ENCODE measurements around the gene PPFIA1.
"Not testable (repeated sequence)": the region's sequence is repeated elsewhere in the genome, so short reads cannot be mapped to it uniquely, and the experiment has no call there.

The PPFIA1 gene

DNA sequence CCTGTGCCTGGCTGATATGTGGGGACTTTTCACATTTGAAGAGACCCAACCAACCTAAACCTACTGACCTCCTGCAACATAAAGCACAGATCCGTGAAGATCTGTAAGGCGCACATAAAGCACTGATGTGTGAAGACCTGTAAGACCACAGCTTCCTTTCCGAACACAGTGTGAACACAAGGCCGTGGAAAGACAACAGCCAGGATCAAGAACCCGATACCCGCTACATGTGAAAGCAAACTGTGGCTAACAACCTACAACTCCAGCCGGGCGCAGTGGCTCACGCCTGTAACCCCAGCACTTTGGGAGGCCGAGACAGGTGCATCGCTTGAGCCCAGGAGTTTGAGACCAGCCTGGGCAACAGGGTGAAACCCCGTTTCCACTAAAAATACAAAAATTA lies 17.6 kb upstream of the PPFIA1 start:
- DNase-seq: no peak

DNA sequence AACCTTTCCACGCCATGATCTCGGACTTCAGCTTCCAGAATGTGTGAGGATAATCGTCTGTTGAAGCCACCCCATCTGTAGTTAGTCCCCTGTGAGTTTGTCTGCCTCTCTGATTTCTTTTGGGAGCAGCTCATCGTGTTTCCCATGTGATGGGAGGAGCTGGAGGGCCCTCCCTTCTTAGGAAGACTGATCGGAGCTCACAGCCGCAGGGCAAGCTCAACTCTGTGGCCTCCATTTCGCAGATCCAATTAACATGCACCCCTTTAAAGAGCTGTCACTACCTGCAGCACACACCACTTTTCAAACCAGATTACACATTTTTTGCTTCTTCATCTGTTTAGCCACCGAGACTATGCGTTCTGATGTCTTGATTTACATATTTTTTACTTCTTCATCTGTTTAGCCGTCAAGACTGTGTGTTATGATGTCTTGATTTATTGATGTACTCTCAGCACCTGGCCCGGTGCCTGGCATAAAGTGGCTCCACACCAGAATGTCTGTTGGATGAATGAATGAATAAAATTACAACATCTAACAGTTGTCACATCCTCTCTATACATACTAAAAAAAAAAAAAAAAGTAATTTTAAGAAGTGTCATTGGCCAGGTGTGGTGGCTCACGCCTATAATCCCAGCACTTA lies 14.9 kb upstream of the PPFIA1 start:
- DNase-seq: no peak

DNA sequence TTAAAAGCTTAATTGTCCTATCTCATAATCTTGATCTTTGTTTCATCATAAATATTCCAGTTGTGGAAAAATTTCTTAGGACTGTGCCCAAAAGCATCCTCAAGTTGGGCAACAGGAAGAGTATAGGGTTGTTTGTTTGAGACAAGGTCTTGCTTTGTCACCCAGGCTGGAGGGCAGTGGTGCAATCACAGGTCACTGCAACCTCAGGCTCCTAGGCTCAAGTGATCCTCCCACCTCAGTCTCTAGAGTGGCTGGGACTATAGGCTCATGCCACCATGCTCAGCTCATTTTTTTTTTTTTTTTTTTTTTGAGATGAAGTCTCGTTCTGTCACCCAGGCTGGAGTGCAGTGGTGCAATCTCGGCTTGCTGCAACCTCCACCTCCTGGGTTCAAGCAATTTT lies 11.4 kb upstream of the PPFIA1 start:
- DNase-seq: not testable (repeated sequence)

DNA sequence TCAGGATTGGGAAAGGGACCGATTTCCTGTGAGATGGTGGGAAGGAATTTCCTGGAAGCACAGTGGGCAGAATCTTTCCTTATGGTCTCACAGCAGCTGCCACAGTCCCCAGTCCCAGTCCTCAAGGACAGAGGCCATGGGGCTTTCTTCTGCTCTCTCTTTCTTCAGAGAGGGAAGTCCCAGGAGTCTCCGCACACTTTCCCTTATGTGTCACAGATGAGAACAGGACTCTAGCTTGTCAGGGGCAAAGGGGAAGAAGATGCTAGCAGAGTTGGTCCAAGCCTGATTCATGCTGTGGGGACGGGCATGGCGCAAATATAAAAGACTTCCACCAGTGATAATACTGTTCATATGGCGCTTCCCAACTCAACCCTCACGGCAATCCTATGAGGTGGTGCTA lies 7.5 kb upstream of the PPFIA1 start:
- DNase-seq: no peak

DNA sequence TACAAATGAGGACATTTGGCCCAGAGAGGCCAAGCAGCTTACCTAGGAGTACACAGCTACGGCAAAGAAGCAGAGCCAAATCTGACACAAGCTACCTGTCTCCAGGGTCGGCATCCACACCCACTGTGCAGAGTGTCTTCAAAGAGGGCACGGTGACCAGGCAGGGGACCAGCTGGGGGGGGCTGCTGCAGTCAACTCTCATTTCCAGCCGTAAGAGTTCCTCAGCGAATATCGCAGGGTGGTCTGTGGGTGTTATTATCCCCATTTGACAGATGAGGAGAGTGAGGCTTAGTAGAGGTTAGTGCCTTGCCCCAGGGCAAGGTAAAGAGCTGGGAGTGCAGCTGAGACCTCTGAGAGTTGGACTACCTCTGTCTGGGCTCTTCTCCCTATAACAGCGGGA lies 7.1 kb upstream of the PPFIA1 start:
- DNase-seq: no peak

DNA sequence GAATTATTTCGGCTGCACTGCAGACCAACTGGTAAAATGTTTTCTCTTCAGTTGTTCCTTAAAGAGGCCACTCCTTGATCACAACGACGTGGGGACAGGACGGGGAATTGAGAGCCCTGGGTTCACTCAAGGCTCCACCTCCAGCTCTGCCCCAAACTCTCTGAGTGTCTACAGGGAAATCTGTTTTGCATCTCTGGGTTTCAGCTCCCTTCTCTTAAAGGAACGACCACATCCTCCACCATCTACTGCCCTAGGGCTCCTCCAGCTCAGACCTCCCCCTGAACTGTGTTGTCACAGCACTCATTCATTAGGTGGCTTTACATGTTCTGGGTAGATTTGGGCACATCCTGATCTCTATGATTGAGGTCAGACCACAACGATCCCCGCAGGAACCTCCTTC lies 5.1 kb upstream of the PPFIA1 start:
- no peak for DNase-seq

DNA sequence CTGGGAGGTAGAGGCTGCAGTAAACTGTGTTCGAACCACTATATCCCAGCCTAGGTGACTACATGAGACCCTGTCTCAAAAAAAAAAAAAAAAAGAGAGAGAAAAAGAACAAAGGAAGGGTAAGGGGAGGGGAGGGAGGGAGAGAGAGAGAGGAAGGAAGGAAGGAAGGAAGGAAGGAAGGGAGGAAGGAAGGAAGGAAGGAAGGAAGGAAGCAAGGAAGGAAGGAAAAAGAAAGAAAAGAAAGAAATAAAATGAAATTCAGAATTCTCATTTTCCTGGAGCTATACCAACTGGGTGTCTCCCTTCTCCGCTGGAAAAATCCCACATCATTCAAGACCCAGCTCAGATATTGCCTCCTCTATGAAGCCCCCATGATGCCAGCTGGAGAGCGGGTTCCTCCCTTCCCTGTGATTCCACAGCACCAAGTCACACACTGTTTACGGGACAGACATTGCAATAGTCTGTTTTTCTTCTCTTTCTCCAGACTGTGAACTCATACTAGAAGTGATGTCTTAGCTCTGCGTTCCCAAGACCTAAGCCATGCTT lies 3.0 kb upstream of the PPFIA1 start:
- DNase-seq: no peak

DNA sequence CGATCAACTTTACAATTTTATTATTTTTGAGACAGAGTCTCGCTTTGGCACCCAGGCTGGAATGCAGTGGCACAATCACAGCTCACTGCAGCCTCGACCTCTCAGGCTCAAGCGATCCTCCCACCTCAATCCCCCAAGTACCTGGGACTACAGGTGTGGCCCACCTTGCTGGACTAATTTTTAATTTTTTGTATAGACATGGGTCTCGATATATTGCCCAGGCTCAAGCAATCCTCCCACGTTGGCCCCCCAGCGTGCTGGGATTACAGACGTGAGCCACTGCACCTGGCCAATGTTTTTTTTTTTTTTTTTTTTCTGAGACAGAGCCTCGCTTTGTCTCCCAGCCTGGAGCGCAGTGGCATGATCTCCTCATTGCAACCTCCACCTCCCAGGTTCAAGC lies 2.0 kb upstream of the PPFIA1 start:
- no peak for DNase-seq

DNA sequence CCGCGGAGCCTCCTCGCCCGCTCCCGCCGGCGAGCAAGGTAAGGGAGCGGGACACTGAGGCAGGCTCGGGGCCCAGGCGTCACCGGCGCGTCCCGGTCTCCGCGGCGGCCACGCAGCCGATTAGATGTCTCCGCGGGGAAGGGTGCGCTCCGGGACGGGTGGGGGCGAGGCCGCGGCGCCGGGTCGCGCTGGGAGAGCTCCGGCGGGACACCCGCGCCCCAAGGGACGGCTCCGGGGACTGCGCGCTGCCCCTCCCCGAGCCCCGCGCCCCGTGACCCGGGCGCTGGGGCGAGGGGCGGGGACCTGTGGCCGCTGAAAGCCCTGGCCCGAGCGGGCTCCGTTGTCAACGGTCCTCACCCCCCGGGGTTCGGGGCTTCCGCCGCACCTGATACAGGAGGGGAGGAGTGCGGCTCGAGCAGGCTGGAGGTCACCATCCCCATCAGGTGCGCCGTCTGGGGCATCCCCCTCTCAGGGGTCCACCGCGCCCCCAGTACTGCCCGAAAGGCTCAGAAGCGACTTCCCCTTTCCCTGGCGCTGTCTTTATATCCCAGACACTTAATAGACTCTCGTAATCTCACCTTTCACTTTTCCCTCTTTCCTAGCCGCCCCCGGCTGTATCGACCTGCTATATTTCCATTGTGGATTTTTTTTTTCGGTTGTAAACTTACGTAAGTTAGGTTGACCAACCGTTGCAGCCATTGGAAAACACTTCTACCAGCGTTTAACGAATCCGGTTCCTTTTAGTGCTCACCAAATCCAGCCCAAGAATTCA lies 573 bp downstream of the PPFIA1 start:
- DNase-seq: no peak

DNA sequence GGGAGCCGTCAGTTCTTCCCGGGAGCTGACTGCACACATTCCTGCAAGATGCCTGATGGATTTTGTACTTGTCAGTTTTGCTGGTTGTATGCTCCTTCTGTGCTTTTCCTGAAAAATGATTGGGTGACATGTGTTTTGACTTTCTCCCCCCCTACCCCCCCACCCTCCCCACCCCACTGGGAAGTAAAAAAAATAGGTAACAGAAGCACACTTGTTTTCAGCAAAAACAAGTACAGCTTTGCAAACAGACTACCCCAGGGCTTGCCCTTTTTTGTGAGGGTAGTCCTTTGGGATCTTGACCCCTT lies 1.1 kb downstream of the PPFIA1 start:
- no peak for DNase-seq

DNA sequence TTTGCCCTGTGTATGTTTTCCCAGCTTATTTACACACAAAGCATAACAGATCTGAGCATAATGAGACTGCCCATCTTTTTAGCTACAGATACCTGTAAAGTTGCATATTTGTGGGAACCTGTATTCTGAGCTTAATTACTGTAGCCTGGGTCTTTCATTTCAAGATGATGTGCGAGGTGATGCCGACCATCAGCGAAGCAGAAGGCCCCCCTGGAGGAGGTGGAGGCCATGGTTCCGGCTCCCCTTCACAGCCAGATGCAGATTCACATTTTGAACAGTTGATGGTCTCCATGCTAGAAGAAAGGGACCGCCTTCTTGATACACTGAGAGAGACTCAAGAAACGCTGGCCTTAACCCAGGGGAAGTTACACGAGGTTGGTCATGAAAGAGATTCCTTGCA lies 1.5 kb downstream of the PPFIA1 start:
- no peak for DNase-seq

DNA sequence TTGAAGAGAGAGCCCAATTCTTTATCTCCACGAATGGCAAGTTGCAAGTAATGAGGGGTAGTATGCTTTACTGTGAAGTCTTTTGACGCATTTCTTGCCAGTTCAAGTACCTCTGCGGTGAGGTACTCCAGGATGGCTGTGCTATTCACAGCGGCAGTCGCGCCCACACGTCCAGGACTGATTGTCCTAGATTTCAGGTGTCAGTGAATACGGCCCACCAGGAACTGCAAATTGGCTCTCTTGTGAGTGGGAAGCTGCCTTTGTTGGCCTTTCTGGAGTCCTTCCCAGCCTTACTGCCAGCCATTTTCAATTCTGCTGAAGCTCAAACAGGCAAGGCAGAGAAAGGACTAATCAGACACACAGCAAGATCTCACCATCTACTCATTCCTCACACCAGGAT lies 8.5 kb downstream of the PPFIA1 start:
- DNase-seq: no peak

DNA sequence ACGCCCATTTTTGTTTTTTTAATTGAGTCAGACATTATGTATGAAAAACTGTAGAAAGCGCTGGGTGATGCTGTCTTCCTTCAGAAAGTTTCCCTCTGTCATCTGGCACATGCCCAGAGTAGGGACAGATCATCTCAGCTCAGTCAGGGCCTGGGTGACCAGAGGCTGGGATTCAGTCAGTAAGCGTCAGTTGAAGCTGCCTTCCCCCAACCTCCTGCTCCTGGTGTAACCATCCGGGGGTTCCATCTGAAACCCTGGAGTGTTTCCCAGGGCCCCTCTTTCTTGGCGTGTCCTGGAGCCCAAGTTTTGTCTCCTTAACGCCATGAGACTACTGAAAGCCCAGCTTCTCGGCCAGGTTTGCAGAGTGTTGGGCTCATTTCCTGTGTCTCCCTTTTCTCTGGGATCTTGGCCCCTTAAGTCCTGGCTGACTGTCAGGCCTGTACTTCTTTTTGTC lies 10.7 kb downstream of the PPFIA1 start:
- DNase-seq: no peak

DNA sequence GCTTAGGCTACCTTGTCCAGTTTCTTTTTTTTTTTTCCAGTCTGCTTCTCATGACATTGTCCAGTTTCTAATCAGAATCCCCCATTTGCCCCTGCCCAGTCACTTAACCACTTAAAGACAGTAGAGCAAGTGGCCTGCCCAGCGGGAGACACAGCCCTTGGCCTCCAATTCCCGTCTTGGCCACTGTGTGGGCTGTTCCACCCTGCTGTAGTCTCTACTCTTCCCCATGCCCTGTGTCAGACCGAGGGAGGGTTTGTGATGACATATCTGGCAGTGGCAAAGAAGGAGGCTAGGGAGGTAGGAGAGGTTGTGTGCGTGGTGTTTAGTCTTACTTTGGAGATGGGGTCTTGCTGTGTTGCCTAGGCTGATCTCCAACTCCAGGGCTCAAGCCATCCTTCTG lies 11.5 kb downstream of the PPFIA1 start:
- no peak for DNase-seq

DNA sequence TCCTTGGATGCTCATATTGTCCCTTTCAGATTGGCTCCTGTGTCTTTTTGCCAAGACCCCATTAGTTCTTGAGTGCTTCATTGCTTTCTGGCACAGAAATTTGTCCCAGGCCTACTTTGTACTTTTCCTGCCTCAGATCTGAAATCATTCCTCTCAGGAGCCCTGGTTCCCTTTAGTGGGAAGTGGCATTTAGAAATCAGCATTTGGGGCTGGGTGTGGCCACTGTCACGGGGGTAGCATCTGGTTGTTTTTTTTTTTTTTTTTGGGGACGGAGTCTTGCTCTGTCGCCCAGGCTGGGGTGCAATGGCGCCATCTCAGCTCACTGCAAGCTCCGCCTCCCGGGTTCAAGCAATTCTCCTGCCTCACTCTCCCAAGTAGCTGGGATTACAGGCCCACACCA lies 18.2 kb downstream of the PPFIA1 start:
- DNase-seq: no peak

DNA sequence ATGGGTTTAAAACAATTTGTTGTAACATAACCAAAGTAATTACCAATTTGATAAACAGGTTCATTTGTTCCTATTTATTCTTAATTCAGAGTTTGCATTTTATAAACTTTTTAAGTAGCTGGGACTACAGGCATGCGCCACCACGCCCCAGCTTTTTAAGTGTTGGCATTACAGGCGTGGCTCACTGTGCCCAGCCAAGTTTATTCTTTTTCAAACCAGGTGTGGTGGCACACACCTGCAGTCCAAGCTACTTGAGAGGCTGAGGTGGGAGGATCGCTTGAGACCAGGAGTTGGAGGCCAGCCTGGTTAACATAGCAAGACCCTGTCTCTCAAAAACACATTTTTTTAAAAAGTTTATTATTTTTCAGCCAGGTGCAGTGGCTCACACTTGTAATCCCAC lies 19.1 kb downstream of the PPFIA1 start:
- no peak for DNase-seq

DNA sequence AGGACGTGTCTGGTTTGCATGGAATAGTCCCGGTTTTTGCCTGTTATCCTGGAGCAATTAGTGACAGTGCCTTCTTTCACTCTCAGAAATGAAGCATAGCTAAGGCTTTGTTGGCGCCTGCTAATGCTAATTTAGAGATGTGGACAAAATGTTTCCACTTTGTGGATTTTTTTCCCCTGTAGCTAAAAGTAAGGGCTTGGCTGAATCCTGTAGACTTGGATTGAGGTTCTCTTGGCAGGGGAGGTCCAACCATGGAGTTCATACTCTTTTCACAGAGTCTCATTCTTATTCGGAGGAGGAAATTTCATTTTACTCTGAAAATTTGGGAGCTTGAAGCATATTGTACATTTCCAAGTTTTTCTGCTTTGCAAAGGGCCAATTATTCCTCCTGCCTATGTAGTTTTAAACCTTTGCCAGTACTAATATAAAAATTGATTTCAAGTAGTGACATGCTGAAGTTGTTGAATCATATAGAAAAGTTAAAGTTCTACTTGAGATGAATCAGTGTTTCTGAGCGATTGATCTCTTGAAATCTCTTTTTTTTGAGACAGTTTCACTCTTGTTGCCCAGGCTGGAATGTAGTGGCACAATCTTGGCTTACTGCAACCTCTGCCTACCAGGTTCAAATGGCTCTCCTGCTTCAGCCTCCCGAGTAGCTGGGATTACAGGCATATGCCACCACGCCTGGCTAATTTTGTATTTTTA lies 20.0 kb downstream of the PPFIA1 start:
- DNase-seq: no peak

DNA sequence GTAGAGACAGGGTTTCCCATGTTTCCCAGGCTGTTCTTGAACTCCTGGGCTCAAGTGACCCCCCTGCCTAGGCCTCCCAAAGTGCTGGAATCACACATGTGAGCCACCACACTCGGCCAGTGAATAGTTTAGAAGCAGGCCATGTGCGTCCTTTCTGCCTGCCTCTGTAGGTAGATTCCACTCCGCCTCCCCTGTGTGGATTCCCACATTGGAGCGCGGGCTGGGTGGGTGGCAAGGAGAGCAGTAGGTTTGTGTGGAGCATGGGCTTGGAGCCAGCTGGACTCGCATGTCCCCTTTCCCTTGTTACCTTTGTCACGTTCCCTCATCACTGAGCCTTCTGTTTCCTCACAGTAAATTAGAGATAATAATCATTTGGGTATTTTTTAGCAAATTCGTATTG lies 21.7 kb downstream of the PPFIA1 start:
- no peak for DNase-seq

DNA sequence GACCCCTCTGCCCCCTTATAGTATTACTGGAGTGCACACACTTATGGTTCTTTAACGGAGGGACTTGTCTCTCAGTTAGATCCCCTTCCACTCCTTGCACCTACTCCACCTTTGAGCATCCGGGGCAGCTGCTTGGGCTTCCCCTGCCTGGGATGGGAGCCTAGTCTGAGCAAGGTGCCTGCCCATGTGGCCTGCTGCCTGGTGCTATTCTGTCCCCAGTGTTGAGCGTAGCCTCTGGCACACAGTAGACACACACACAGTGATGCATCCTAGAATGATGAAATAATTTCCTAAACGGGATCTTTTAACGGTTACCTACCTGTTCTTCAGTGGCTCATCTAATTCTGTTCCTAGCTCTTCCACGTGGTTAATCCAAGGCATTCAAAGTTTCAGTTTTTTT lies 22.4 kb downstream of the PPFIA1 start:
- DNase-seq: no peak

DNA sequence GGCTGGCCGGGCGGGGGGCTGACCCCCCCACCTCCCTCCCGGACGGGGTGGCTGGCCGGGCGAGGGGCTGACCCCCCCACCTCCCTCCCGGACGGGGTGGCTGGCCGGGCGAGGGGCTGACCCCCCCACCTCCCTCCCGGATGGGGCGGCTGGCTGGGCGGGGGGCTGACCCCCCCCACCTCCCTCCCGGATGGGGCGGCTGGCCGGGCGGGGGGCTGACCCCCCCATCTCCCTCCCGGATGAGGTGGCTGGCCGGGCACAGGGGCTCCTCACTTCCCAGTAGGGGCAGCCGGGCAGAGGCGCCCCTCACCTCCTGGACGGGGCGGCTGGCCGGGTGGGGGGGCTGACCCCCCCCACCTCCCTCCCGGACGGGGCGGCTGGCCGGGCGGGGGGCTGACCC lies 24.7 kb downstream of the PPFIA1 start:
- not testable (repeated sequence) for DNase-seq

DNA sequence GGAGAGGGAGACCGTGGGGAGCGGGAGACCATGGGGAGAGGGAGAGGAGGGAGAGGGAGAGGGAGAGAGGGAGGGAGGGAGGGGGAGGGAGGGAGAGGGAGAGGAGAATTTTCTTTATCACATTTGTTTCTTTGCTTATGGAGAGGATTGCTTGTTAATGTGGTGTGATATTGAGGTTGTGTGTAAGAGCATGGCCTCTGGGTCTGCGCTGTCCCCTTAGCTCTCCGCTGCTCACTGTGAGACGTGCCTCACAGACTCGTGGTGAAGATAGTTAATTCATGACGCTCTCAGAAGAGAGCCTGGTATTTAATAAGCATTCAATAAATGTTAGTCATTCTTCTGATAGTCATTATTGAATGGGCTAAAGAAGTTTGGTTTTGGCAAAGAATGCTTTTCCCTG lies 26.2 kb downstream of the PPFIA1 start:
- DNase-seq: no peak

DNA sequence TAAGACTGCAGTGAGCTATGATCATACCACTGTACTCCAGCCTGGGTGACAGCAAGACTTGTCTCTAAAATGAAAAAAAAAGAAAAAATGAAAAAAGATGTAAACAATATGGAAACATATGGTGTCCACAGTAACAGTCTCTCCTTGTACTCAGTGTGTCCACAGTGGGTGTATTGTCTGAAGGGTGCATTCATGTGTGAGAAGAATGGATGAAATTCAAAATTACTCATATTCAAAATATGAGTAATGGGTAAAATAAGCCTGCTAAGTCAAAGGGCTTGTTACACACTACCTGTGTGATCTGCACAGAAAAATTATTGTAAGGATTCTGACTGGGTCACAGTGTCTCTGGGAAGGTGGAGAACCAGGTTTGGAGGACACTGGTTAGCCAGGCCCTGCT lies 26.9 kb downstream of the PPFIA1 start:
- no peak for DNase-seq

DNA sequence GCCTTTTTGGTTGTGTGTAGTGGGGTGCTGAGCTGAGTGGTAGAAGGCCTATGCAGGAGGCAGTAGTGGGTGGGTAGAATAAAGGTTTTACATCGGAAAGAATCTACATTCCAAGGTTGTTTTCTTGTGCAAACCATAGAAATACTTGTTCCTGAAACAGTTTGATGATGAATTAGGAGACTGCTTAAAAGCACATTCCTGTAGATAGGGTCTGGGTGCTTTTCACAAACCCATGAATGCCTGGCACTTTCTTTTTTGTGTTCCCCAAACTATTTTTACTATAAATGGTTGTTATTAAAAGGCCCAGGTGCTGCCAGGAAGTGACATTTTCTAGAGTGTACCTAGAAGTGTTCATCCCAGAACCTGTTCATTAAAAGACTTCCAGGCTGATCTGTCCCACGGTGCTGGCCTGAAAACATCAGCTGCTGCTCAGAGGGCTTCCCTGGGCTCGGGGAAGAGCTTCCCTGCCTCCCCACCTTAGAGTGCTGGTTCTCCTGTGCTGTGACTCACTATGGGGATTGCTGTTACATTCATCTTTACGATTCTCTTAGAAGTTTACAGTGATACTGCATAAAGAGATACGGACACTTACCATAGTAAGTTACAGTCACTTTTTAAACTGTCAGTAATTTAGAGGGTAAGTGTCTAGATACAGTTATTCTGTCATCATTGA lies 27.9 kb downstream of the PPFIA1 start:
- no peak for DNase-seq

DNA sequence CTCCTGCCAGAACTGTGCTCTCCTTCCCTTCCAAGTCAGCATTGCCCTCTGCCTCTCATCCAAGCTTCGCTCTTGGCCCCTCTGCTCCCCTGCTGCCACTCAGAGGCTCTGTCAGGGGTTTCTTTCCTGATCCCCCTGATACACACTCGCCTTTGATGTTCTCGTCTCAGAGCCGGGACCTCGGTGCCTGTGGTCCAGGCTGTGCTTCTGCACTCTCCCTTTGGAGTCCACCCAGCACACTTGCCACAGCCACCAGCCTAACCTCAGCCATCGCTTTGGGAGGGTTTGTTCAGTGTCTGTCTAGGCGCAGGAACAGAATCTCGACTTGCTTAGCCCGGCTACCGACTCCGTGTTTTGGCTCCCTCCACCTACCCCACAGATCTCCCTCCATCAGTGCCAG lies 29.1 kb downstream of the PPFIA1 start:
- DNase-seq: no peak
